Measurements from ENCODE around the gene TMEM123. TPM values are rescaled to one million over a fixed set of nuclear protein-coding genes. Genes with fewer than 3 reads are reported as not detected.
A peak's percentile ranks its signal among the peaks of the same experiment; 100 is the strongest.

The TMEM123 gene
- total RNA-seq, 1 experiment from 2014 or later: 152 TPM

DNA sequence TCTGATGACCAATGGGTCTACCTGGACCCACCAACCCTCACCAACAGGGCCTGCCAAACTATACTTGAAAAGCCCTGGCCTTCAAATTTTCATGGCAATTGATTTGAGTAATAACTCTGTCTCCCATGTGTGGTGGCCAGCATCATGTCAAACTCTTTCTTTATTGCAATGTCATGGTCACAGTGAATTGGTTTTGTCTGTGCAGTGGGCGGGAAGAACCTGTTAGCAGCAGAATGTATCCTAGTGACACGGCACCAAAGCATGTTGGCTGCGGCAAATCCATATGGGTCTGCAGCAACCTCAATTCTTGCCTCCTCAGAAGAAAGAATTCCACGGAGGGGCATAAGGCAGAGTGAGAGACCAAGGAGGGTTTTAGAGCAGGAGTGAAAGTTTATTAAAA is 19.6 kb upstream of the TMEM123 start:
- DNase-seq (ENCODE audit: low spot score): no peak

DNA sequence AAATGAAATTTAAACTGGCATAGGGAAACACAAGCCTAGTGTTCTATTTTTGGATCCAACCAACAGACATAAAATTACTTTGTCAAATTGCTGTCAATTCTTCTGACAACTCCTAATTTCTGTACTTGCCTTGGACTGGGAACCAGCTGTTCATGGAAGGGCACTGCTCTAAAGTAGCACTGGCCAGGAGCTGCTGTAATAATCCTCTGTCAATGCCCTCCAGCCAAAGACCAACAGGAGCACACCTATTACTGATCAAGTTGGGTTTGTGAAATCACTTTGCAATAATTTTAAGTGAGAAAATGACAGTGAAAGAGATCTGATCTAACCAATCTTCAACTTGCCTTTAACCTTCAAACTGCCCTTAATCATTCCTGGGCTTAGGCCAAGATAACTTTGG is 18.9 kb upstream of the TMEM123 start:
- no peak for DNase-seq (ENCODE audit: low spot score)

DNA sequence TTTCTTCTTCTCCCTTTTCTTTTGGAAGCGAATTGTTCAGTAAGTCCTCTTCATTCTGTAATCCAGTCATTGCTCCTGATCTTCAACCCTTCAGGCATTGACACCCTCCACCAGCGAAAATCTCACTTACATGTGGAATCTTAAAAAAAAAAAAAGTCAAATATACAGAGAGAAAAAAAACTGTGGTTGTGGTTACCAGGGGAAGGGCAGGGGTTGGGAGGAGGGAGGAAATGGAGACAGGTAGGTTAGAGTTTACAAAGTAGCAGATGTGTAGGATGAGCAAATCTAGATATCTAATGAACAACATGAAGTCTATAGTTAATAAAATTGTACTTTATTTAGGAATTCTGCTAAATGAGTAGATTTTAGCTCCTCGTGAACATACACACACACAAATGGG is 17.7 kb upstream of the TMEM123 start:
- no peak for DNase-seq (ENCODE audit: low spot score)

DNA sequence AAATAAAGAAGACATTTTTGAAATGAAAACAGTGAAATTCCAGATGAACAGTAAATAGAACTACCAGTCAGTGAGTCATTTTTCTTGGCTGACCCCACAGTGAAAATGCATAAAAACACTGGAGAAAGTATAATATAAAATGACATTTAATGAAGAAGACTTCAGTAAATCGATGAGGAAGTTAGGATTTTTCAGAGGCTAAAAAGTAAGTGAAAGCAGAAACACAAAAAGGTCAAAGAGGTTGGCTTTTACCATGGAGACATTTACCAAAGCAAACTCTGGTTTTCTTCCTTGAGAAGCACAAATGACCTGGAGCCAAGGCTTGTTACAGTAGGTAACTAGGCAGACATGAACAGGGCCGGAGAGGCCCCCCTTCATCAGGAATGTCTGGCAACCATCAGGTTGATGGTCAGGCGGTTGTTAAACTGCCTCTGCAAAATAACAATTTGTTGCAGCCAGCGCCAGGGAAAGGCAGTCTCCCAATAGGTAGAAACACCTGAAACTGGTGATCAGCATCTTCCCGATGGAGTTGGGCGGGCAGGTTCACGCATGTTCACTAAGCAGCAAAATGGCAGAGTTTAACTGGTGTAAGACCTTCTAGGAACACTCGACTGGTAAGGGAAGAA is 16.7 kb upstream of the TMEM123 start:
- DNase-seq (ENCODE audit: low spot score): no peak

DNA sequence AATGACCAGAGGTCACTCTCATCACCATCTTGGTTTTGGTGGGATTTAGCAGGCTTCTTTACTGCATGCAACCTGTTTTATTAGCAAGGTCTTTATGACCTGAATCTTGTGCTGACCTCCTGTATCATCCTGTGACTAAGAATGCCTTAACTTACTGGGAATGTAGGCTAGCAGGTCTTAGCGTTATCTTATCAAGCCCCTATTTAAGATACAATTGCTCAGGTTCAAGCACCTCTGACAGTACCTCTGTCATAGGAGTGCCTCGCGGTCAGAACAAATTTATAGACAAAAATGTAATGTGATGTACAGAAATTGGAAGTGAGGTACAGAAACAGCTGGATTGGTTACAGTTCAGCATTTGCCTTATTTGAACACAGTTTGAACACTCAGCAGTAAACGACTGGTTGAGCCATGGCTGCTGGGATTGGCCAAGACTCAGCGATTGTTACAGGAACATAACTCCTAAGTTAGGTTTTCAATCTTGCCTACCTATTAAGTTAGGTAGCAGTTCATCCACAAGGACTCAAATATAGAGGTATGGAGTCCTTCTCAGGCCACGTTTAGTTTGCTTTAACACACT is 16.1 kb upstream of the TMEM123 start:
- DNase-seq (ENCODE audit: low spot score): no peak

DNA sequence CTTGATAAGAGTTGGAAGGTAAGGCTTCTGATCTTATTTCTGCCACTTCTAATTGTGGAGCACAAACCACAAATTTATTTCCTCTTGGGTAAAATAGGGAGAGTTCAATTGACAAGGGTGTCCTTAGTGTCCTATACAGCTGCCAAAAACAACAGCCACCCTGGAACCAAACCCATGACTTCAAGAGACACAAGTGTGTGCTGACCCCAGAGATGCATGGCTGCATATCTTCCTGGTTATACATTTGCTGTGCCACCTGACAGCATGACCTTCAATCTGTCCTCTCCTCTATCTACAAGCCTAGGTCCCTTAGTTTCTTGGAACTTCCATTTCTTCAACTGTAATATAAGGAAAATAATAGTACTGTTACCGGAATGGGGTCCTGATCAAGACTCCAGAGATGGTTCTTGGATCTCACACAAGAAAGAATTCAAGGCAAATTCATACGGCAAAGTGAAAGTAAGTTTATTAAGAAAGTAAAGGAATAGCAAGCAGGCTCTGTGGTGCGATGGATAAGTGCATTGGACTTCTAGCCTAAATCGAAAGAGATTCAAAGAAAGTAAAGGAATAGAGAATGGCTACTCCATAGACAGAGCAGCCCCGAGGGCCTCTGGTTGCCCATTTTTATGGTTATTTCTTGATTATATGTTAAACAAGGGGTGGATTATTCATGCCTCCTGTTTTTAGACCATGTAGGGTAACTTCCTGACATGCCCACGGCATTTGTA is 15.5 kb upstream of the TMEM123 start:
- no peak for DNase-seq (ENCODE audit: low spot score)

DNA sequence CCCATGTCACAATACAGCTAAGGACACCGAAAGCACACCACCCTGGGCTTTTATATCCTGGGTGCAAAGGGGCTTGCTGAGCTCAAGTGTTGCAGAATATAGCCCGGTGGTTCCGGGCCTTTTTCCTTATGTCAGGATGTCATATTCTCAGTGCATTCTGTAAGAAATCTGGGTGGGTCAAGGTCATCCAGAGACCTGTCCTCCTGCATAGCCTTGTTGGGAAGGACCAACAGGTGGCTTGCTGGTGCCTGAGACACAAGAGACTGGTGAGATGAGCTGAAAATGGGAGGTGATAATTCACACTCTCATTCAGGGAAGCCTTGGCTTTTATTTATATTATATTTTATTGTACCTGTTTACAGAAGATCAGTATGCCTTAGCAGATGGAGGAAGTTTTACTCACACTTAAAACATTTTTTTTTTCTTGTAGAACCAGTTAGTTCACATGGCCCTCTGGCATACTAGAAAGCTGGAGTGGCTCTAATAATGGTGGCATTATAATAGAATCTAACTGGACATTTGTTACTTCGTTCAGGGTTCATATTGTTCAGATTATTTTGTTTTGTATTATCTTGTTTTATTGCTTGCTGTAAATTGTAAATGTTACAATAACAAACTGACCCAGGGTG is 14.6 kb upstream of the TMEM123 start:
- DNase-seq (ENCODE audit: low spot score): peak; percentile 94

DNA sequence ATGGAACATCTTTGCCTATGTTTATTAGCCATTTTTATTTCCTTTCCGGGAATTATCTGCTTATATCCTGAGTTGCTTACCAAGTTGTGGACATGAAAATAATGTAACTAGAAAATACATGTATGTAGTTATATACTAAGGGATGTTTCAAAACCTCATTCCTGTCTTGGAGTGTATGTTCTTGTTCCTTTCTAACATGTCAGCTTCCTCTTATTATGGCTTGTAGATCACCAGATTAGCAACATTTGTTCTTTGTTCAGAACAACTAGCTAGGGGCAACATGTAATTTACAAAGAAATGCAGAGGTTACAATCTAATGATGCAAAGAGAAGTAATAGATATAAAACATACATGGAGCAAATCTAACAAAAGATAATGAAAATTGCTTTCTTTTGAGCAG is 13.1 kb upstream of the TMEM123 start:
- DNase-seq (ENCODE audit: low spot score): no peak

DNA sequence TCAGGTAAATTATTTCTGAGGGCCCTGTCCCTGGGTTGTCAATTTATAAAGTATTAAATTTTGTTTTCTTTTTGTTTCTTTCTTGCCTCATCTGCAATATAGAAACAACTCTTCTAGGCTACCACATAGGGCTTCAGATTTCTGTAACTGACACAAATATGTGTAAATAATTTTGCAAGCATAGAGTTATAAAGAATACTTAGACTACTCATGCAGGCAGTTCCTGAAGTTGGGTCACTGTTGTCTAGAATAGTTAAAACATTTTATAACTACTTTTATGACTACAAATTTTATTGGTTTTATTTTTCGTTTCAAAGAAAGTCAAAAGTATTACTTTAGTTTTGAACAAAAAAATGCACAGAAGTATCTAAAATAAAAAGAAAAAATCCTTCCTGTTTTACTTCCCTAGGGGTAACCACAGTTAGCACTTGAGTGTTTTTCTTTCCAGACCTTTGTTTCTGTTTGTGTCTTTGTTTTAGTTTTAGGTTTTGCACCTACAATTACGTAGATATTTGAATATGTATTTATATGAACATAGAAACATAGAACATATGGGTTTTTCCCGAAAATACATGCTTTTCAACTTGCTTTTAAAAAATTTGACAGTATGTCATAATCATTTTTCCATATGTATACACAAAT is 12.4 kb upstream of the TMEM123 start:
- no peak for DNase-seq (ENCODE audit: low spot score)

DNA sequence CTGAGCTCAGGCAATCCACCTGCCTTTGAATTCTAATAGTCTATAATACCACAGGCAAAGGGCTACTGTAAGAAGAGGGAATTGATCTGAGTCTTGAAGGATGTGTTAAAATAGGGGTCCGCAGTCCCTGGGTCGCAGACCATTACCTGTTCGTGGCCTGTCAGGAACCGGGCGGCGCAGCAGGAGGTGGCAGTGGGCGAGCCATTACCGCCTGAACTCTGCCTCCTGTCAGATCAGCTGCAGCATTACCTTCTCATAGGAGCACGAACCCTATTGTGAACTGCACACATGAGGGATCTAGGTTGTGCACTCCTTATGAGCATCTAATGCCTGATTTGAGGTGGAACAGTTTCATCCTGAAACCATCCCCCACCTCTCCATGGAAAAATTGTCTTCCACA is 11.5 kb upstream of the TMEM123 start:
- no peak for DNase-seq (ENCODE audit: low spot score)

DNA sequence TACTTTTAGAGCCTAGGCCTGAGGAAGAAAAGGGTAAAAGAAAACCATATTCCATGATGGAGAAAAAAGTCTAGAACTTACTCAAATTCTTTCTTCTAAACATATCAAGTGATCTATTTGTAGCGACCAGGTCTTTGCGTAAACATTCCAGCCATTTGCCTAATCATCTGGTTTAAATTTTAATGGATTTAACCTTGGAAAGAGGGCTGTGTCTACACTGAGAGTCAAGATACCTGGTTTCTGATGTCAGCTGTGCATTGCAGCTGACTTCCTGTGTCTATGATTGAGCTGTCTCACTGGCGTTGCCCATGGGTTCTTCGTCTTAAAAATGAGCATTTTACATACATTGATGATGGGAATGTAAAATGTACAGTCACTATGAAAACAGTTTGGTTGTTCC is 10.0 kb upstream of the TMEM123 start:
- DNase-seq (ENCODE audit: low spot score): no peak

DNA sequence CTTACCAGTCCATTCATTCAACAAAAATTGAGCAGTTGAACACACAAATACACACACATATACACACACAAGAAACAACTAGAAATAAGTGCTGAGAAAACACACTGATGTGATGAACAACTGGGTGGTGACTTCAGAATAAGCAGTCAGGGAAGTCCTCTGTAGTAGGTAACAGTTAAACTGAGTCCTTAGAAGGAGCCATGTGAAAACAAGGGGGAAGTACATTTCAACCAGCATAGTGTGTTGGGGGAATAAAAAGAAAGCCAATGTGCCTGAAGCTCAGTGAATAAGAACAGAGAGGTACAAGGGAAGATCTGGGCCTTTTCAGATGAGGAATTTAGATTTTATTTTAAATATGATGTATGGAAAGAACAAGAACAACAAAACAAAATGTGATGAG is 6.8 kb upstream of the TMEM123 start:
- no peak for DNase-seq (ENCODE audit: low spot score)

DNA sequence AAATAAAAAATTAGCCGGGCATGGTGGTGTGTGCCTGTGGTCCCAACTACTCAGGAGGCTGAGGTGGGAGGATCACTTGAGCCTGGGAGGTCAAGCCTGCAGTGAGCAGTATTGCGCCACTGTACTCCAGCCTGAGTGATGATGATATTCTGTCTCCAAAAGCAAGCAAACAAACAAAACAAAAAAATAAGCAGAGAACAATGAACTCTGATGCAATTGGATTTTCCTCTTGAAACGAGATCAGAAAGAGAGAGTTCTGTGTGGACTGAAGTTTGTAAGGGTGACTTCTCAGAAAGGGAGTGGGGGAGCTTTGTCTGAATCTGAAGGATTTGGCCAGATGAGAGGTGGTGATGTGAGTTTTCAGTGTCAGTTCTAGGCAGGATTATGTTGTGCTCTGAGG is 6.0 kb upstream of the TMEM123 start:
- no peak for DNase-seq (ENCODE audit: low spot score)

DNA sequence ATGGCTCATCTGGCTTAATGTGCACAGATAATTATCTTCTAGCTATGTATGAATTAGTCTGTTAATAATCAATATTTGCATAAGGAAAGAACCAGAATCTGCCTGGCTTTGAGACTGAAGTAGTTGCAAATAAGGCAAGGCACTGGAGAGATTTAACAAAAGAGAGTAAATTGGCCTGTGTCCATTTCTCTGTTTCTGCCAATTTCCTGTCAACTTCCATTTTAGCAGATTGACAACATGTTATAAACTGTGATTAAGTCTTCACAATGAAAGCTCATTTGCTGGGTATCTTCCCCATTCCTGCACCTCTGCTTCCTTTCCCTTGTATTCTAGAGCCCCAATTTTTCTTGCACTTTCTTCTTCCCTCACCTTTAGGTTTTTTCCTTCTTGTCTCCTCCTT is 5.3 kb upstream of the TMEM123 start:
- DNase-seq (ENCODE audit: low spot score): no peak

DNA sequence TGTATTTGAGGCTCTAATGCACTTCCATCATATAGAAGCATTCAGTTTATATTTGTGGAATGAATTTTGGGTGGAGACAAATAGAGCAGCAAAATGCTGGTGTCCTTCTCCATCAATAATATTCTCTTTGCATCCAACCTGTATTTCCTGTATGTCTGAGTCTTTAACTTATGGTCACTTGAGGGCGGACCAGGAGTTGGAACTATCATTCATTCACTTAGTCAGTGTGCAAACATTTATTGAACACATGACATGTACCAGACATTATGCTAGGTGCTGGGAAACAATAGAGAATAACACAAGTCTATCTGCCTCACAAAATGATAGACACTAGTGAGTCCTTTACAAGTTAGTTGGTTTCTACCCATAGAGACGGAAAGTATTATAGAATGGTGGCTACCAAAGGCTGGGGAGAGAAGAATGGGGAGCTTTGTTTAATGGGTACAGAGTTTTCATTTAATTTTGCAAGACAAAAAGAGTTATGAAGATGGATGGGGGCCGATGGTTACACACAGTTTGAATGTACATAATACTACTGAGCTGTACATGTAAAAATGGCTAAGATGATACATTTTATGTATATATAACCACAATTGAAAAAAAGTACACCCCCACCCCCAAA is 4.6 kb upstream of the TMEM123 start:
- no peak for DNase-seq (ENCODE audit: low spot score)

DNA sequence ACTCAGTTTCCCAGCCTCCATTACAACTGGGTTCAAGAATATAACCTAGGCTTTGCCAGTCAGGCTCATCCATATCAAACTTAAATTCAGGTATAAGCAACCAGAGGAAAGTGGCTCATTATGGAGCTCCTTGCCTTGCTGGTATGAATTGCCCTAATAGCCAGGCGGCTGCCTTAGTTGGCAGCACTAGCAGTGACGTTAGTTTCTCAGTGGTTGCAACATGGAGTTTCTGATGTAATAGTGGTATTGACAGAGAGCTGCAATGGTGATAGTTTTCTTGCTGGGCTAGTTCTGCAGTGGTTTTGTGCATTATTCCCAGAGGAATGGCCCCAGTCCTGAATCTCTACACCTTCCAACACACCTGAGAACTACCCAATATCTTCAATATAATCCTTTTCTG is 3.8 kb upstream of the TMEM123 start:
- no peak for DNase-seq (ENCODE audit: low spot score)

DNA sequence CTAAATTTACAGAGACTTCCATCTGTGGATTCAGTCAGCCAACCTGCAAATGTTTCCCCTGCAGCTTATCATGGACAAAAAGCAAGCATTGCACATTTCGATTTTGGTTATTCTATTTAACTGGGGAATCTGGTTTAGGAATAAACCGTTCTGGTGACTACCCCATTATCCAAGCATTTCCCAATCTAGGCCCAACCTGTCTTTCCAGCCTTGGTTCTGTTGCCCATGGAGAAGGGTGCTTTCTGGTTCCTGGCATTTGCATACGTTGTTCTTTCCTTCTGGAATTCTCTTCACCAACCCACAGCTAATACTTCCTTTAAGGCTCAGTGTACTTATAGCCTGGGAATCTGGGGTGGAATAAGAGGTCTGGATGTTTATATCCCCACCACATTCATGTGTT is 1.4 kb upstream of the TMEM123 start:
- DNase-seq (ENCODE audit: low spot score): no peak

DNA sequence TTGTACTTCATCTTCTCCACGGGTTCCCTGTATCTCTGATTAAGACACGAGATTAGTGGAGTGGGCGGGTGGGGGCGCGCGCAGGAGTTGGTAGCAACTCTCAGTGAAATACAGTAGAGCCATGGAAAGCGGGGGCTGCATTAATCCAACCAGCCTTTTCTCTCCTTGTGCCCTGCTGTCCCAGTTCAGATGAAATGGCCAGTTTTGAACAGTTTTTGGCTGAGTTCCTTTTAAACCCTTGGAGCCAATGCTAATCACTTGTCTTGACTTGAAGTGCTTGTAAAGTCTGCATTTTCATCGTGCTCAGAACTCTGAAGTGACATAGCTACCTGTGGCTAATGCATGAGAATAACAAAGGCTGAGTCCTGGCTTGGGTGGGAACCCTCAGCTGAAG is 734 bp upstream of the TMEM123 start:
- no peak for DNase-seq (ENCODE audit: low spot score)

DNA sequence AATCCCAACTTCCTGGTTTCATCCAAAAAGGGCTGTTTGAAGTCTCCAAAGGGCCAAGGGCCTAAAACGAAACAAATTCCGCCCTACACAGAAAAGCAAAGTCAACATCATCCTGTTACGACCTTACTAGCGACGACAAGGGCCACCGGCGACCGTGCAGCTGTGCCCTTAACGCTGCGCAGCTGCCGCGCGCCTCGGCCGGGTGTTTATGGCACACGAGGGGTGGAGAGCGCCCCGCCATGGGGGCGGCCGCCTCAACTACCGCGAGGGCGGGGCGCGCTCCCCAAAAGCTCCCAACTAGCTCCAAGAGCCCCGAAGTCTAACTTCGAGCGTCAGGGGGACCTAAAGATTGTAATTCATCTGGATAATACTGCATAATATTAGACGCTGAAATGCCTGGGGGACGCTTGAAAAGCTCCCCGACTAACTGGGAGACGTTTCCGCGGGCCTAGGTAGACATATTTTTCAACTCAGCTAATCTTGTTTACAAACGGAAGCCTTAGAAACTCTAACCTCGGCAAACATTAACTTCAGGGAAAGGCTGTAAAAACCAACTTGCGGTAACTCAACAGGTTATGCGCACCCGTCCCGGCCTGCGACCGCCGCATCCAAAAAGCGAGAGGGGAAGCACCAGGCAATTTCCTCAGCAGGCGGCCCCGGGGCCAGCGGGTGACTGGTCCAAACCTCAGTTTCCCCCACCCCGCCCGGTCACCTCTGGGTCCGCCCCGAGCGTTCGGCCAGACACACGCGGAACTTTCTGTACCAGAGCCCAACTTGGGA is 694 bp downstream of the TMEM123 start:
- DNase-seq (ENCODE audit: low spot score): peak; percentile 88

DNA sequence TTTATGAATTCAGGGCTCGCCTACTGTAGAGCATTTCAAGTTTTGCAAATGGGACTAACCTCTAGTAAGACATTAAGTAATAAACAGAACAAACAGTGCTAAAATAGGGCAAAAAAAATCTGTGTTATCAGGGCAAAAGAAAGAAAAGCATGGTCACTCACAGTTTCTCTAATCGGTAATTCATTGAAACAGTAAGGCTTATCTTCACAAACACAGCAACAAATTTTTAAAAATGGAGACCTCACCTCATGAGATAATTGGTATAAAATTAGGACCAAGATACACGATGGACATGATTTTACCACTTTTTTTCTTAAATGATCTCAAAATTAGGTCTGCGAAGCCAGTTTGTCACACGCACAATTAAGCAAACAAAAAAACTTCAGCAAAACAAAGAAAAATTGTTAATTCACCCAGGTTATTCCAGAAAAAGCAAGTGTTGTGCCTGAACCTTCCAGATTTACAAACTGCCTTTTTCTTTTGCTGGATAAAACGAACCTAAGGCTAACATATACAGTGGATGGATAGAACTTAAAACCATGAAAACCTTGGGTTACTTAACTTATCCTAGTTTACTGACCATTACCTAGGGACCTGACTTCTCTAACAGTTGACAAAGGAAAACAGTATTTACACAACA is 1.4 kb downstream of the TMEM123 start:
- peak; percentile 50 for DNase-seq (ENCODE audit: low spot score)
